Colonic mucosa (tissue), 4 donors: Measurements from ENCODE around the gene BRF1. TPM values are rescaled to one million over a fixed set of nuclear protein-coding genes. Genes with fewer than 3 reads are reported as not detected.
"Not testable (repeated sequence)": the region's sequence is repeated elsewhere in the genome, so short reads cannot be mapped to it uniquely, and the experiment has no call there.

ENCODE experiments used
- DNase-seq: peaks from one replicate; pipeline ENCODE4 v3.0.0-alpha.2; 2020
- H3K27ac ChIP-seq: fragments of 200-600 bp; one replicate; pipeline ENCODE4 v1.8.0; 2021
- H3K27me3 ChIP-seq: fragments of 200-600 bp; one replicate; pipeline ENCODE4 v1.8.0; 2021
- H3K36me3 ChIP-seq: fragments of 200-600 bp; one replicate; pipeline ENCODE4 v1.8.0; 2021
- H3K4me1 ChIP-seq: fragments of 200-600 bp; one replicate; pipeline ENCODE4 v1.8.0; 2021; ENCODE audit warnings: mild to moderate bottlenecking
- H3K4me3 ChIP-seq: fragments of 200-600 bp; one replicate; pipeline ENCODE4 v1.8.0; 2021
- H3K9ac ChIP-seq, 2 donors: one replicate each; pipeline ENCODE4 v1.7.0; 2013; ENCODE audit warnings: control low read depth in 2 of 2, low read depth in 2 of 2, low read length in 2 of 2
- H3K9me3 ChIP-seq: fragments of 200-600 bp; one replicate; pipeline ENCODE4 v1.8.0; 2021
- intact Hi-C: fragments of 100-400 bp; cut with DNase I; formaldehyde crosslinking; loops from one replicate; pipeline ENCODE4 v1.14.1; 2022
- total RNA-seq, 2 donors: library from RNA; stranded (reverse); fragmentation: NEBNext Ultra II Directional in 1 of 2; extraction: Animal tissue kit (Norgen Biotek cat#: 25700) in 1 of 2; gene quantifications; one replicate each; pipeline ENCODE4 v1.2.1, GENCODE V29; 2021
- TF ChIP-seq, protein P1 (sequence below): fragments of 200-600 bp; IDR thresholded peaks from one replicate; pipeline ENCODE4 v1.8.0; 2022; ENCODE audit warnings: antibody characterized with exemption, mild to moderate bottlenecking
- donor health status: healthy.
- donor health status: DM: no; HTN: no; CAD: no.
- donor health status: DM: no; HTN: no; CAD: no.

BRF1 gene
- total RNA-seq, 2 donors from 2014 or later, result 27.2 to 40.6 TPM

GRCh38 chr14:105337966-105338741 is 37.4 kb upstream of the BRF1 start:
- Histone ChIP-seq H3K36me3 (no peaks in the 10 kb centered on the region), H3K4me3 (no peak overlapping the region), H3K27me3 (no peaks in the 10 kb centered on the region), H3K9me3 (no peaks in the 10 kb centered on the region), H3K9ac (no peak overlapping the region), H3K27ac (no peak overlapping the region), H3K4me1 (no peaks in the 10 kb centered on the region)
- no peak for DNase-seq
- TF ChIP-seq, protein P1, sequence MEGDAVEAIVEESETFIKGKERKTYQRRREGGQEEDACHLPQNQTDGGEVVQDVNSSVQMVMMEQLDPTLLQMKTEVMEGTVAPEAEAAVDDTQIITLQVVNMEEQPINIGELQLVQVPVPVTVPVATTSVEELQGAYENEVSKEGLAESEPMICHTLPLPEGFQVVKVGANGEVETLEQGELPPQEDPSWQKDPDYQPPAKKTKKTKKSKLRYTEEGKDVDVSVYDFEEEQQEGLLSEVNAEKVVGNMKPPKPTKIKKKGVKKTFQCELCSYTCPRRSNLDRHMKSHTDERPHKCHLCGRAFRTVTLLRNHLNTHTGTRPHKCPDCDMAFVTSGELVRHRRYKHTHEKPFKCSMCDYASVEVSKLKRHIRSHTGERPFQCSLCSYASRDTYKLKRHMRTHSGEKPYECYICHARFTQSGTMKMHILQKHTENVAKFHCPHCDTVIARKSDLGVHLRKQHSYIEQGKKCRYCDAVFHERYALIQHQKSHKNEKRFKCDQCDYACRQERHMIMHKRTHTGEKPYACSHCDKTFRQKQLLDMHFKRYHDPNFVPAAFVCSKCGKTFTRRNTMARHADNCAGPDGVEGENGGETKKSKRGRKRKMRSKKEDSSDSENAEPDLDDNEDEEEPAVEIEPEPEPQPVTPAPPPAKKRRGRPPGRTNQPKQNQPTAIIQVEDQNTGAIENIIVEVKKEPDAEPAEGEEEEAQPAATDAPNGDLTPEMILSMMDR, result no peak
- intact Hi-C loops, result no loop called here

DNA sequence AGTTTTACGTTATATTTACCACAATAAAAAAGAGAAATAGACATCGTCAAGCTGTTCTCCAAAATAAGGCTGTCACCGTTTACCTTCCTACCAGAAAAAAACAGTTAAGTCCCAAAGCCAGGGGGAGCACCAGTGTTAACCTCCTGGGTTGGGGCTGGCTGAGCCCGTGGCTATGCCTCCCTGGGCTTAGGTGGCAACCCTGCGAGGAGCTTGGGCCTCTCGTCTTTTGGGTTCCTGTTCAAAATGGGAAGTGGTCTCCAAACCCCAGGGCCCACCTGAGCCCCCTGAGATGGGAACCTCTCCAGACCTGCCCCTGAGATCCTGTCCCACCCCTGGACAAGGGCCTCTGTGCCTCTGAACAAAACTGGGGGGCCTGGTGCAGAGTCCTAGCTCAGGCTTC is 36.6 kb upstream of the BRF1 start:
- H3K27me3 ChIP-seq, result no peaks in the 10 kb centered on the region
- no peak for DNase-seq
- TF ChIP-seq, protein P1, result no peak
- no peak overlapping the region for H3K9ac ChIP-seq
- intact Hi-C loops, result no loop called here
- no peaks in the 10 kb centered on the region for H3K36me3 ChIP-seq
- H3K4me3 ChIP-seq, result no peak overlapping the region
- H3K4me1 ChIP-seq, result no peaks in the 10 kb centered on the region
- no peak overlapping the region for H3K27ac ChIP-seq
- no peaks in the 10 kb centered on the region for H3K9me3 ChIP-seq

DNA sequence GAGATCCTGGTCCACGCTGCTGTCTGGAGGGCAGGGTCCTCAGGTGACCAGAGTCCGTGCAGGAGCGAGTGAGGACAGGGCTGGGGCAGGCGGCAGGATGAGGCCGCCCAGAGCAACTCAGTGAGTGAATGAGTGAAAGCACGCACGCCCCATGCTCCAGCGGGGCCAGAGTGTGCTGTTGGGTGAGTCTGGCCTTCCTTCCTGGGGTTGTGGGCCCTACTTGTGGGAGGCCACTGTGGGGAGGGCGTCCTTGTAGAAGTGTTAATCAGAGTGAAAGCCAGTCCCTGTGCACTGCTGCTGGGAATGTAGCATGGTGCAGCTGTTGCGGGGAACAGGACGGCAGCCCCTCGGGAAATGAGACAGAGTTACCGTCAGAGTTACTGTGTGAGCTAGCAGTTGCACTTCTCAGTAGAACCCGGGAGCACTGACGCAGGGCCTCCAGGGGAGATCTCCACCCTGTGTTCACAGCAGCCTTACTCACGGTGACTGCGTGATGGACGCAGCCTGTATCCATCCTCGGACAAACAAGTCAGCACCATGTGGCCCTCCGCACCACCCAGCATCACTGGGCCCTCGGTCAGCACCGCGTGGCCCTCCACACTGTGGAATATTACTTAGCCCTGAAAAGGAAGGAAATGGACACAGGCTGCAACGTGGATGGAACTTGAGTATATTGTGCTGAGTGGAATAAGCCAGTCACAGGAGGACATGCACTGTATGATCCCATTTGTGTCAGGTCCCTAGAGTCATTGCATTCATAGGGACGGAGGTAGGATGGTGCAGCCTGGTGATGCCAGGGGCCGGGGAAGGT is 35.9 kb upstream of the BRF1 start:
- H3K27ac ChIP-seq, result no peak overlapping the region
- DNase-seq, result no peak
- no peaks in the 10 kb centered on the region for H3K4me1 ChIP-seq
- intact Hi-C loops, result no loop called here
- H3K27me3 ChIP-seq, result no peaks in the 10 kb centered on the region
- H3K36me3 ChIP-seq, result no peaks in the 10 kb centered on the region
- no peaks in the 10 kb centered on the region for H3K9me3 ChIP-seq
- no peak overlapping the region for H3K9ac ChIP-seq
- TF ChIP-seq, protein P1, result no peak
- H3K4me3 ChIP-seq, result no peak overlapping the region

- DNase-seq, result no peak
- TF ChIP-seq, protein P1, result no peak
Measured at GRCh38 chr14:105335735-105336476, 35.1 kb upstream of the BRF1 start.

DNA sequence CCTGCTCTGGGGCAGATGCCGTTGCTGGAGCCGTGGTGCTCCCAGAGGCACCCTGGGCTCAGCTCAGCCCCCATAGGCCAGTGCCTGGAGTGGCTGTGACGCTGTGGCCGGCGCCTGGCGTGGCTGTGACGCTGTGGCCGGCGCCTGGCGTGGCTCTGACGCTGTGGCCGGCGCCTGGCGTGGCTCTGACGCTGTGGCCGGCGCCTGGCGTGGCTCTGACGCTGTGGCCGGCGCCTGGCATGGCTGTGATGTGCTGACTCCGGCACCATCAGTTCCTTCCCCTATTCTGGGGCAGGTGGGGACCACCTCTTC is 34.4 kb upstream of the BRF1 start:
- H3K36me3 ChIP-seq, H3K4me1 ChIP-seq, intact Hi-C loops, H3K27me3 ChIP-seq, H3K27ac ChIP-seq, H3K9ac ChIP-seq, H3K9me3 ChIP-seq, DNase-seq, H3K4me3 ChIP-seq: not testable (repeated sequence)

More at GRCh38 chr14:105335735-105336476, 35.1 kb upstream of the BRF1 start:
- no peaks in the 10 kb centered on the region for H3K4me1 ChIP-seq
- no peak overlapping the region for H3K27ac ChIP-seq
- H3K9me3 ChIP-seq, result no peaks in the 10 kb centered on the region
- no peaks in the 10 kb centered on the region for H3K27me3 ChIP-seq
- intact Hi-C loops, result no loop called here
- no peak overlapping the region for H3K4me3 ChIP-seq
- no peaks in the 10 kb centered on the region for H3K36me3 ChIP-seq
- no peak overlapping the region for H3K9ac ChIP-seq
